H9 (cell line): ENCODE data around the gene EDNRB. TPM values are rescaled to one million over a fixed set of nuclear protein-coding genes. Genes with fewer than 3 reads are reported as not detected.

ENCODE experiments used
- DNase-seq: peaks from one replicate; pipeline ENCODE4 v3.0.0-alpha.2; 2017
- H2AFZ ChIP-seq: one replicate; pipeline ENCODE4 v1.6.1; 2013; ENCODE audit warnings: mild to moderate bottlenecking, low read length, control low read depth, moderate library complexity
- H2AK5ac ChIP-seq: 2 replicates; pipeline ENCODE4 v1.6.1; 2013; ENCODE audit warnings: low read length, control low read depth, mixed read lengths; ENCODE audit not compliant: insufficient read length
- H2BK120ac ChIP-seq: one replicate; pipeline ENCODE4 v1.6.1; 2013; ENCODE audit warnings: low read depth, mild to moderate bottlenecking, low read length, control low read depth, inconsistent platforms; ENCODE audit not compliant: poor library complexity, severe bottlenecking
- H2BK12ac ChIP-seq: 2 replicates; pipeline ENCODE4 v1.6.1; 2013; ENCODE audit warnings: low read length, control low read depth, mixed read lengths, low read depth; ENCODE audit not compliant: insufficient read length
- H2BK15ac ChIP-seq: 2 replicates; pipeline ENCODE4 v1.6.1; 2013; ENCODE audit warnings: low read depth, low read length, control low read depth
- H2BK20ac ChIP-seq: one replicate; pipeline ENCODE4 v1.6.1; 2013; ENCODE audit warnings: low read depth, mild to moderate bottlenecking, low read length, control low read depth, inconsistent platforms; ENCODE audit not compliant: poor library complexity, severe bottlenecking
- H2BK5ac ChIP-seq: 2 replicates; pipeline ENCODE4 v1.6.1; 2013; ENCODE audit warnings: low read length, control low read depth, mixed read lengths; ENCODE audit not compliant: insufficient read length
- H3K14ac ChIP-seq: 2 replicates; pipeline ENCODE4 v1.6.1; 2013; ENCODE audit warnings: low read length, control low read depth; ENCODE audit not compliant: insufficient read depth
- H3K18ac ChIP-seq: 2 replicates; pipeline ENCODE4 v1.6.1; 2013; ENCODE audit warnings: low read depth, mild to moderate bottlenecking, mixed read lengths, low read length, control low read depth; ENCODE audit not compliant: insufficient read length
- H3K23ac ChIP-seq: 2 replicates; pipeline ENCODE4 v1.6.1; 2013; ENCODE audit warnings: low read length, control low read depth, mixed read lengths, low read depth; ENCODE audit not compliant: insufficient read length
- H3K23me2 ChIP-seq: 2 replicates; pipeline ENCODE4 v1.6.1; 2013; ENCODE audit warnings: low read depth, mild to moderate bottlenecking, mixed read lengths, low read length, control low read depth; ENCODE audit not compliant: insufficient read length, poor library complexity, severe bottlenecking
- H3K27ac ChIP-seq: 2 replicates; pipeline ENCODE4 v1.5.1; 2013; ENCODE audit warnings: low read length, control low read depth, mixed read lengths, low read depth; ENCODE audit not compliant: insufficient read length
- H3K27me3 ChIP-seq: 2 replicates; pipeline ENCODE4 v1.6.1; 2013; ENCODE audit warnings: low read length, control low read depth, inconsistent platforms; ENCODE audit not compliant: insufficient read depth
- H3K4ac ChIP-seq: 2 replicates; pipeline ENCODE4 v1.6.1; 2013; ENCODE audit warnings: low read depth, mild to moderate bottlenecking, control low read depth, inconsistent platforms, low read length, moderate library complexity
- H3K4me1 ChIP-seq: 2 replicates; pipeline ENCODE4 v1.6.1; 2013; ENCODE audit warnings: low read length, control low read depth, inconsistent platforms; ENCODE audit not compliant: insufficient read depth
- H3K4me2 ChIP-seq: 2 replicates; pipeline ENCODE4 v1.6.1; 2013; ENCODE audit warnings: low read length, control low read depth, mixed read lengths; ENCODE audit not compliant: insufficient read length, insufficient read depth
- H3K56ac ChIP-seq: 2 replicates; pipeline ENCODE4 v1.6.1; 2013; ENCODE audit warnings: low read depth, mild to moderate bottlenecking, mixed read lengths, low read length, control low read depth; ENCODE audit not compliant: insufficient read length
- H3K79me1 ChIP-seq: 2 replicates; pipeline ENCODE4 v1.6.1; 2013; ENCODE audit warnings: low read depth, mild to moderate bottlenecking, moderate library complexity, low read length, control low read depth, inconsistent platforms; ENCODE audit not compliant: insufficient read depth, poor library complexity, severe bottlenecking
- H3K79me2 ChIP-seq: 2 replicates; pipeline ENCODE4 v1.6.1; 2013; ENCODE audit warnings: low read length, control low read depth, inconsistent platforms; ENCODE audit not compliant: insufficient read depth
- H3K9ac ChIP-seq: 2 replicates; pipeline ENCODE4 v1.6.1; 2013; ENCODE audit warnings: low read length, control low read depth, mixed read lengths; ENCODE audit not compliant: insufficient read length; ENCODE audit errors: extremely low read depth
- H3K9me3 ChIP-seq: one replicate; pipeline ENCODE4 v1.6.1; 2013; ENCODE audit warnings: low read depth, low read length, inconsistent platforms; ENCODE audit not compliant: control insufficient read depth
- H3T11ph ChIP-seq: one replicate; pipeline ENCODE4 v1.6.1; 2013; ENCODE audit warnings: mild to moderate bottlenecking, low read length, control low read depth, inconsistent platforms
- H4K20me1 ChIP-seq: one replicate; pipeline ENCODE4 v1.6.1; 2013; ENCODE audit not compliant: control insufficient read depth, insufficient read length, insufficient read depth
- H4K5ac ChIP-seq: 2 replicates; pipeline ENCODE4 v1.6.1; 2013; ENCODE audit warnings: low read depth, mild to moderate bottlenecking, mixed read lengths, low read length, control low read depth; ENCODE audit not compliant: insufficient read length
- H4K8ac ChIP-seq: replicated peaks from 2 replicates; pipeline ENCODE4 v1.6.1; 2013; ENCODE audit warnings: low read length, control low read depth, mixed read lengths, low read depth; ENCODE audit not compliant: insufficient read length
- H4K91ac ChIP-seq: 2 replicates; pipeline ENCODE4 v1.6.1; 2013; ENCODE audit warnings: low read depth, mild to moderate bottlenecking, moderate library complexity, mixed read lengths, low read length, control low read depth; ENCODE audit not compliant: insufficient read length
- H3K27ac Mint-ChIP-seq, 3 experiments: 2 replicates in 2 of 3; 3 replicates in 1 of 3; pipeline ENCODE4 v1.8.0; 2020 to 2021; ENCODE audit warnings: mixed read lengths in 3 of 3, mild to moderate bottlenecking in 1 of 3, moderate library complexity in 1 of 3
- H3K27me3 Mint-ChIP-seq: 2 replicates; pipeline ENCODE4 v1.8.0; 2021; ENCODE audit warnings: low read depth, mild to moderate bottlenecking, moderate library complexity, mixed read lengths
- H3K36me3 Mint-ChIP-seq, 3 experiments: 2 replicates in 2 of 3; 3 replicates in 1 of 3; pipeline ENCODE4 v1.8.0; 2020 to 2021; ENCODE audit warnings: low read depth in 3 of 3, mixed read lengths in 3 of 3; ENCODE audit not compliant: insufficient read depth in 1 of 3
- H3K4me1 Mint-ChIP-seq, 2 experiments: 2 replicates each; pipeline ENCODE4 v1.8.0; 2020; ENCODE audit warnings: mixed read lengths in 2 of 2
- H3K4me3 Mint-ChIP-seq, 2 experiments: 2 replicates in 1 of 2; 3 replicates in 1 of 2; pipeline ENCODE4 v1.8.0; 2020 to 2021; ENCODE audit warnings: mild to moderate bottlenecking in 2 of 2, mixed read lengths in 2 of 2, moderate library complexity in 1 of 2
- H3K9me3 Mint-ChIP-seq, 2 experiments: 2 replicates in 1 of 2; 3 replicates in 1 of 2; pipeline ENCODE4 v1.8.0; 2020; ENCODE audit warnings: mild to moderate bottlenecking in 2 of 2, mixed read lengths in 2 of 2, moderate library complexity in 1 of 2
- CTCF ChIP-seq: fragments of 200-600 bp; sonication (generic); conservative IDR thresholded peaks from 3 replicates; pipeline ENCODE4 v1.8.0; 2021; ENCODE audit warnings: antibody characterized with exemption, mild to moderate bottlenecking
- WGBS: extraction: QIAGEN DNeasy Blood & Tissue Kit; methylation state at CpG from one replicate; pipeline ENCODE4 v1.1.7; 2013; ENCODE audit warnings: missing lambda C conversion rate, low lambda C conversion rate, mixed read lengths; ENCODE audit not compliant: insufficient read length; ENCODE audit errors: extremely low coverage; 5-methylcytosine and 5-hydroxymethylcytosine counted together
- total RNA-seq: library from RNA; stranded (reverse); gene quantifications from 2 replicates; pipeline ENCODE4 v1.2.1, GENCODE V29; 2021

EDNRB gene
- total RNA-seq, 1 experiment from 2014 or later: 6.6 TPM

- Histone ChIP-seq H3K4ac (no peak overlapping the region), H4K5ac (no peak overlapping the region), H2AFZ (no peak overlapping the region), H2BK12ac (no peak overlapping the region), H3K9me3 (no peaks in the 10 kb centered on the region), H3K56ac (no peak overlapping the region), H3K79me1 (peaks cover 3% of the 10 kb centered on the region), H3K23ac (no peak overlapping the region), H4K20me1 (no peaks in the 10 kb centered on the region), H3K18ac (no peak overlapping the region), H2BK5ac (no peak overlapping the region), H2BK20ac (no peak overlapping the region), H3K23me2 (peaks cover 3% of the 10 kb centered on the region), H4K91ac (no peak overlapping the region), H2BK120ac (no peak overlapping the region), H2BK15ac (no peak overlapping the region), H3K9ac (no peak overlapping the region), H3K27ac (no peak overlapping the region), H3K27me3 (no peaks in the 10 kb centered on the region), H3K14ac (no peak overlapping the region), H3K4me1 (peaks cover 3% of the 10 kb centered on the region; the same call in 1 of the 2 replicates), H3T11ph (no peak overlapping the region), H3K79me2 (peaks cover 15% of the 10 kb centered on the region; the same call in 1 of the 2 replicates), H3K4me2 (no peak overlapping the region), H4K8ac (no peak overlapping the region), H2AK5ac (no peak overlapping the region)
- no CpG with 5 or more reads among the region's 3 CpGs for WGBS
- Mint-ChIP-seq H3K36me3 (peaks cover 0 to 3% (median 2%) of the 10 kb centered on the region in 3 experiments; a peak in 3 of 7 replicates), H3K4me1 (peaks cover 2 to 9% of the 10 kb centered on the region in 2 experiments; a peak in 1 of 4 replicates), H3K9me3 (peaks cover 2 to 3% of the 10 kb centered on the region in 2 experiments), H3K27ac (no peak overlapping the region), H3K27me3 (peaks cover 12% of the 10 kb centered on the region), H3K4me3 (no peak overlapping the region)
- no peak for DNase-seq
- TF ChIP-seq CTCF: no peak
Observed at GRCh38 chr13:77913003-77913402, 5.6 kb downstream of the EDNRB start.
